ENCODE results near the gene MYO9B.

Gene MYO9B

GRCh38 chr19:17215127-17215971, 139.8 kb downstream of the MYO9B start, which contains the start of gene USE1:
Gene USE1, plus strand, starts transcription at chr19:17215357. Its CDS starts 49 bp downstream, at chr19:17215406.
- DNase-seq (ENCODE audit: low read depth) = peak; percentile 92

- DNase-seq (ENCODE audit: low read depth) = no peak
Observed at GRCh38 chr19:17216058-17216670, 140.6 kb downstream of the MYO9B start.

- DNase-seq (ENCODE audit: low read depth) = no peak
Observed at GRCh38 chr19:17219286-17219685, 143.7 kb downstream of the MYO9B start.

GRCh38 chr19:17220207-17220758, 144.7 kb downstream of the MYO9B start:
- peak; percentile 70 for DNase-seq (ENCODE audit: low read depth)

GRCh38 chr19:17225053-17225452, 149.5 kb downstream of the MYO9B start:
- DNase-seq (ENCODE audit: low read depth) = no peak

GRCh38 chr19:17226002-17226933, 150.7 kb downstream of the MYO9B start, which contains the start of gene OCEL1:
Gene OCEL1, plus strand, starts transcription at chr19:17226226. Its CDS starts 22 bp downstream, at chr19:17226248.
- DNase-seq (ENCODE audit: low read depth) = peak; percentile 97

GRCh38 chr19:17227798-17228367, 152.3 kb downstream of the MYO9B start:
- DNase-seq (ENCODE audit: low read depth) = no peak

GRCh38 chr19:17229890-17230289, 154.3 kb downstream of the MYO9B start:
- DNase-seq (ENCODE audit: low read depth) = no peak

- DNase-seq (ENCODE audit: low read depth) = no peak
Observed at GRCh38 chr19:17232258-17232657, 156.7 kb downstream of the MYO9B start.

GRCh38 chr19:17234911-17235299, 159.3 kb downstream of the MYO9B start:
- peak; percentile 31 for DNase-seq (ENCODE audit: low read depth)

GRCh38 chr19:17235300-17235970, 159.9 kb downstream of the MYO9B start:
- DNase-seq (ENCODE audit: low read depth) = peak; percentile 68

- DNase-seq (ENCODE audit: low read depth) = peak; percentile 40
Observed at GRCh38 chr19:17235971-17236777, 160.6 kb downstream of the MYO9B start.

GRCh38 chr19:17236811-17237543, 161.4 kb downstream of the MYO9B start:
- DNase-seq (ENCODE audit: low read depth) = no peak

GRCh38 chr19:17237747-17238706, 162.4 kb downstream of the MYO9B start:
- no peak for DNase-seq (ENCODE audit: low read depth)

- no peak for DNase-seq (ENCODE audit: low read depth)
Observed at GRCh38 chr19:17240062-17240752, 164.6 kb downstream of the MYO9B start.

- no peak for DNase-seq (ENCODE audit: low read depth)
Observed at GRCh38 chr19:17240826-17241399, 165.3 kb downstream of the MYO9B start.
